ENCODE measurements around the gene ISL2. TPM values are rescaled to one million over a fixed set of nuclear protein-coding genes. Genes with fewer than 3 reads are reported as not detected.
A peak's percentile ranks its signal among the peaks of the same experiment; 100 is the strongest.
"Not testable (repeated sequence)": the region's sequence is repeated elsewhere in the genome, so short reads cannot be mapped to it uniquely, and the experiment has no call there.

The ISL2 gene
- total RNA-seq (ENCODE audit: insufficient read depth, low replicate concordance) = not detected

GRCh38 chr15:76336254-76337058 lies at the start of gene ISL2:
Gene ISL2, plus strand, starts transcription at chr15:76336773. Its CDS starts 111 bp downstream, at chr15:76336884.
- no peak for DNase-seq (ENCODE audit: low spot score)

- DNase-seq (ENCODE audit: low spot score) = no peak
These were observed 47.0 kb upstream of the ISL2 start for GRCh38 chr15:76289582-76289981.

- no peak for DNase-seq (ENCODE audit: low spot score)
These were observed 43.2 kb upstream of the ISL2 start for GRCh38 chr15:76293361-76293760.

- not testable (repeated sequence) for DNase-seq (ENCODE audit: low spot score)
These were observed 42.1 kb upstream of the ISL2 start for GRCh38 chr15:76294463-76294862.

GRCh38 chr15:76296849-76297248 lies 39.7 kb upstream of the ISL2 start:
- no peak for DNase-seq (ENCODE audit: low spot score)

DNA sequence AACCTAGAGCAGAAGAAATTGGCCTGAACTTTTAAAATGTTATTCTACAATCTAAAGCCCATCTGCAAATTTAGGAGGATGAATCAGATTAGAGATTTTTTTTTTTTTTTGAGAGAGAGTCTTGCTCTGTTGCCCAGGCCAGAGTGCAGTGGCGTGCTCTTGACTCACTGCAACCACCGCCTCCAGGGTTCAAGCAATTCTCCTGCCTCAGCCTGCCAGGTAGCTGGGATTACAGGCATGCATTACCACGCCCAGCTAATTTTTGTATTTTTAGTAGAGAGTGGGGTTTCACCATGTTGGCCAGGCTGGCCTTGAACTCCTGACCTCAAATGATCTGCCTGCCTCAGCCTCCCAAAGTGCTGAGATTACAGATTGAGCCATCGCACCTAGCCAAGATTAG lies 38.6 kb upstream of the ISL2 start:
- not testable (repeated sequence) for DNase-seq (ENCODE audit: low spot score)

DNA sequence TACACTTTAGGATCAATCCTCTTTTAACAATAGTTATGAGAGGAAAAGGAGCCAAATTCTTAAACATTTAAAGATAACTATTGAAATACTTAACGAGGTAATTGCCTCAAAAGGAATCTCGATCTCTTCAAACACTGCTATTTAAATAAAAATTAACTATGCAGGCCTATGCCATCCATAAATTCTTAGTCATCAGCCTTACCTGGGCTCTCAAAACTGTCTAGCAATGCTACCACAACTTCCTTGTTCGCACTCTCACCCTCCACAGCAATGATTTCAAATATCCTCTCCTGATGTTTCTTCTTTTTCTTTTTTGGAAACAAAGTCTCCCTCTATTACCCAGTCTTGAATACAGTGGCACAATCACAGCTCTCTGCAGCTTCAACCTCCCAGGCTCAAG lies 37.6 kb upstream of the ISL2 start:
- no peak for DNase-seq (ENCODE audit: low spot score)

GRCh38 chr15:76299786-76300185 lies 36.8 kb upstream of the ISL2 start:
- DNase-seq (ENCODE audit: low spot score) = no peak

- no peak for DNase-seq (ENCODE audit: low spot score)
These were observed 32.7 kb upstream of the ISL2 start for GRCh38 chr15:76303909-76304308.

GRCh38 chr15:76309601-76310330 lies 26.8 kb upstream of the ISL2 start:
- no peak for DNase-seq (ENCODE audit: low spot score)

- DNase-seq (ENCODE audit: low spot score) = peak; percentile 33
These were observed 26.0 kb upstream of the ISL2 start for GRCh38 chr15:76310475-76311099.

- DNase-seq (ENCODE audit: low spot score) = peak; percentile 98
These were observed 25.2 kb upstream of the ISL2 start, which contains the start of gene ETFA for GRCh38 chr15:76311100-76311953. Gene ETFA, minus strand, starts transcription at chr15:76311469. Its CDS starts 81 bp downstream, at chr15:76311388.

DNA sequence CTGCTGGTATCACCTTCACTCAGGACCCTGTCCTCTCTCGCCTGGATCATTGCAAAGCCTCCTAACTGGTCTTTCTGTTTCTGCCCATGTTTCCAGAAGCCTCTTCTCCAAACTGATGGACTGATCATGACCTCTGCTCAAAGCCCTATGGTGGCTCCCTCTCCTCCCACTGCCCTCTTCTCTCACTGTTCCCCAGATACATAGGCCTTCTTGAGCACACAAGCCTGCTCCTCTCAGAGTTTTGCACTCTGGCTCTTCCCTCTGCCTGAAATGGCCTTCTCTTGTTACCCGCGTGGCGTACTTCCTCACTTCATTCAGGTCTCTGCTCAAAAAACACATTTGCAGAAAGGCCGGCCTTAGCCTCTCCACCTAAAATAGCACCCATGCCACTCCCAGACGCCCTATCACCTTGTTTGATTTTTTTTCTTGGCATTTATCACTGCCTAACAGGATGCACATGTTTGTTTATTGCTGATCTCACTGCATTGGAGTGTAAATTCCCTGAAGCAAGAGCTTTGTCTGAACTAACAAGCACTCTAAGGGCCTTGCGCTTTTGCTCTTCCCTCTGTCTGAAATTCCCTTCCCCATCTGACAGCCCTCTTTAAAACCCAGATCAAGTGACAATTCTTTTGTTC lies 23.9 kb upstream of the ISL2 start:
- no peak for DNase-seq (ENCODE audit: low spot score)

DNA sequence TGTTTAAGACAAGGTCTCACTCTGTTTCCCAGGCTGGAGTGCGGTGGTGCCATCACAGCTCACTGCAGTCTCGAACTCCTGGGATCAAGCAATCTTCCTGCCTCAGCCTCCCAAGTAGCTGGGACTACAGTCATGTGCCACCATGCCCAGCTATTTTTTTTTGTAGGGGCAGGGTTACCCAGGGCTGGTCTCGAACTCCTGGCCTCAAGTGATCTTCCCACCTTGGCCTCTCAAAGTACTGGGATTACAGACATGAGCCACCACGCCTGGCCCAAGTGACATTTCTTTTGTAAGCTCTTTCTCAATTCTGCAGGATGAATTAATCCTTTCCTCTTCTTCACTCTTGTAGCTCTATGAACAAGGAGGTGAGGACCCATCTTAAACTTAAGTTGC lies 23.4 kb upstream of the ISL2 start:
- not testable (repeated sequence) for DNase-seq (ENCODE audit: low spot score)

- peak; percentile 17 for DNase-seq (ENCODE audit: low spot score)
These were observed 22.8 kb upstream of the ISL2 start for GRCh38 chr15:76313731-76314130.

DNA sequence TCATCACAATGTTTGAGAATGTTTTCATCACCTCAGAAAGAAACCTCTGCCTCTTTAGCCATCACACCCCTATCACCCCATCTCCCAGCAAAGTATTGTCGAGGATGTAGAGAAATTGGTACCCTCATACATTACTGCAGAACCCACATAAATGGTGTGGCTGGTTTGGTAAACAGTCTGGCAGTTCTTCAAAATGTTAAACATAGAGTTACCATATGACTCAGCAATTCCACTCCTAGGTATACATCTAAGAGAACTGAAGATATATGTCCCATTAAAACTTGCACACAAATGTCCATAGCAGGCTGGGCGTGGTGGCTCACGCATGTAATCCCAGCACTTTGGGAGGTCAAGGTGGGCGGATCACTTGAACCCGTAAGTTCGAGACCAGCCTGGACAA lies 16.6 kb upstream of the ISL2 start:
- DNase-seq (ENCODE audit: low spot score) = no peak

- no peak for DNase-seq (ENCODE audit: low spot score)
These were observed 15.4 kb upstream of the ISL2 start for GRCh38 chr15:76321171-76321570.

- no peak for DNase-seq (ENCODE audit: low spot score)
These were observed 15.0 kb upstream of the ISL2 start for GRCh38 chr15:76321602-76322001.

- no peak for DNase-seq (ENCODE audit: low spot score)
These were observed 12.5 kb upstream of the ISL2 start for GRCh38 chr15:76324066-76324465.

- no peak for DNase-seq (ENCODE audit: low spot score)
These were observed 10.9 kb upstream of the ISL2 start for GRCh38 chr15:76325704-76326103.

Data from umbilical cord (tissue), 2 donors.